Tibial nerve (tissue), 4 donors: Measurements from ENCODE around the gene IZUMO4. TPM values are rescaled to one million over a fixed set of nuclear protein-coding genes. Genes with fewer than 3 reads are reported as not detected.
A peak's percentile ranks its signal among the peaks of the same experiment; 100 is the strongest.
"Not testable (repeated sequence)": the region's sequence is repeated elsewhere in the genome, so short reads cannot be mapped to it uniquely, and the experiment has no call there.

ENCODE experiments used
- DNase-seq, 2 donors: peaks; one replicate each; pipeline ENCODE4 v3.0.0-alpha.2; 2019; ENCODE audit warnings: low spot score in 2 of 2
- H3K27ac ChIP-seq, 4 donors: fragments of 200-600 bp; sonication (generic) in 3 of 4; one replicate each; pipeline ENCODE4 v1.5.1; 2017 to 2019; ENCODE audit warnings: mild to moderate bottlenecking in 1 of 4
- H3K27me3 ChIP-seq, 2 donors: fragments of 200-600 bp; sonication (generic) in 1 of 2; one replicate each; pipeline versions ENCODE4 v1.5.1 to v1.6.0; 2017 to 2019
- H3K36me3 ChIP-seq, 3 donors: fragments of 200-600 bp; sonication (generic); one replicate each; pipeline ENCODE4 v1.5.1; 2018 to 2019
- H3K4me1 ChIP-seq, 4 donors: fragments of 200-600 bp; sonication (generic) in 3 of 4; one replicate each; pipeline ENCODE4 v1.5.1; 2017 to 2019
- H3K4me3 ChIP-seq, 4 donors: fragments of 200-600 bp; sonication (generic) in 3 of 4; one replicate each; pipeline ENCODE4 v1.5.1; 2017 to 2019; ENCODE audit warnings: mild to moderate bottlenecking in 1 of 4, moderate library complexity in 1 of 4
- H3K9me3 ChIP-seq, 4 donors: fragments of 200-600 bp; sonication (generic) in 3 of 4; one replicate each; pipeline ENCODE4 v1.5.1; 2017 to 2019
- CTCF ChIP-seq, 5 experiments: fragments of 200-600 bp in 3 of 5; fragments of 450-650 bp in 2 of 5; sonication (generic) in 3 of 5; IDR thresholded peaks; one replicate each; pipeline ENCODE4 v1.5.1; 2016 to 2019; ENCODE audit warnings: antibody characterized with exemption in 5 of 5, mild to moderate bottlenecking in 3 of 5, moderate library complexity in 2 of 5
- EP300 ChIP-seq, 2 donors: sonication (generic); formaldehyde crosslinking; IDR thresholded peaks; one replicate each; pipeline ENCODE4 v1.6.1; 2017; ENCODE audit warnings: antibody characterized with exemption in 2 of 2, mild to moderate bottlenecking in 1 of 2
- POLR2A ChIP-seq, 2 donors: fragments of 450-650 bp; IDR thresholded peaks; one replicate each; pipeline ENCODE4 v1.6.1; 2017; ENCODE audit warnings: antibody characterized with exemption in 2 of 2, mild to moderate bottlenecking in 2 of 2, moderate library complexity in 2 of 2
- WGBS, 2 donors: methylation state at CpG; one replicate each; pipeline ENCODE4 v1.1.5; 2018; 5-methylcytosine and 5-hydroxymethylcytosine counted together
- total RNA-seq, 4 donors: library from RNA; depleted of rRNA; stranded (reverse); fragments of >200 nt; gene quantifications; one replicate each; pipeline ENCODE4 v1.1.0, GENCODE V29; 2016

IZUMO4 gene
- total RNA-seq, 4 donors from 2014 or later: 28.6 to 46.3 (median 33.2) TPM

- 70 to 76% methylated on average over 18 to 19 of the region's 20 CpGs for WGBS, 2 donors
- DNase-seq: no peak
- Histone ChIP-seq H3K36me3 (peaks cover 0 to 79% (median 1%) of the 10 kb centered on the region in 3 donors), H3K27ac (peak overlapping the region; percentile 46 to 77 (median 60)), H3K9me3 (no peaks in the 10 kb centered on the region), H3K4me3 (peak overlapping the region in 2 of 4 donors; percentile 15 to 51), H3K27me3 (no peaks in the 10 kb centered on the region), H3K4me1 (peaks cover 0 to 76% (median 27%) of the 10 kb centered on the region in 4 donors)
- TF ChIP-seq POLR2A (IDR thresholded peaks at IDR 0.05): no peak
These were observed 13.4 kb upstream of the IZUMO4 start for GRCh38 chr19:2083174-2083854.

DNA sequence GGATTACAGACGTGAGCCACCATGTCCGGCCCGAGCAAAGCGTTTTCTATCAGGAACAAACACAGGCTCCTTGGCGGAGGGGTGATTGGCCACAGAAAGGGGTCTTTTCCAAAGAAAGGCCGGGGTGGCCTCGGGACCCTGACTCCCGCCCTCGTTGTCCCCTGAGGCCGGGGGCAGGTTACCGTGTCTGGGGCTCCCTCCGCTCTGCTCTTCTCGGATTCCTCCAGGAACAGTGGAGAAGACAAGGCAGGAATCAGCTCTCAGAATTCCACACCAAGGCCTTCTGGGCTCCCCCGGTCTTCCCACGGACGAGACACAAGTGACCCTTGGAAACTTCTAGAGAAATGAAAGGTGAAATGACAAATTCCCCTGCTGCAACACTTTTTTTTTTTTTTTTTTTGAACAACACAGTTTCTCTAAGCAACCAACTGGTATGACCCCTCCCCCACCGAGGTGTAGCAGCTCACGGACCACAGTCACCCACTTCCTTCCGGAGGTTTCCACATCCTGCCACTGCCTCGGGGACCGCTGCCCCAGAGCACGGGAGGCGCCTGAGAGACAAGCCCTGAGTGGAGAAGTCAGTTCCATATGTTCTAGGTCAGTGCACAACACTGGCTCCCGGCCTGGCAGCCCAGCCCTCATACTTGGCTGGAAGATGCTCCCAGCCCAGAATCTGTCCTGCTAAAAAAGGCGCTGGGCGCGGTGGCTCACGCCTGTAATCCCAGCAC lies 11.6 kb upstream of the IZUMO4 start:
- TF ChIP-seq EP300 (IDR thresholded peaks at IDR 0.05) (peak in 1 of 2 donors; percentile 55), CTCF (IDR thresholded peaks at IDR 0.05) (no peak)
- Histone ChIP-seq H3K9me3 (no peaks in the 10 kb centered on the region), H3K27ac (peak overlapping the region in 3 of 4 donors; percentile 23 to 77 (median 54)), H3K36me3 (peaks cover 0 to 66% (median 0%) of the 10 kb centered on the region in 3 donors), H3K4me1 (peaks cover 0 to 91% (median 39%) of the 10 kb centered on the region in 4 donors), H3K27me3 (no peaks in the 10 kb centered on the region), H3K4me3 (peak overlapping the region in 2 of 4 donors; percentile 0 to 51)
- peak in 1 of 2 donors; percentile 60 for DNase-seq
- WGBS, 2 donors: 76% methylated on average over 28 of the region's 28 CpGs

GRCh38 chr19:2086695-2087620 lies 9.8 kb upstream of the IZUMO4 start:
- not testable (repeated sequence) for DNase-seq, H3K27me3 ChIP-seq, H3K4me3 ChIP-seq, H3K9me3 ChIP-seq
- WGBS, 2 donors: 76 to 79% methylated on average over 13 of the region's 13 CpGs
- Histone ChIP-seq H3K27ac (peak overlapping the region in 2 of 4 donors; percentile 32 to 77), H3K4me1 (peaks cover 0 to 92% (median 49%) of the 10 kb centered on the region in 4 donors), H3K36me3 (peaks cover 0 to 48% (median 0%) of the 10 kb centered on the region in 3 donors)

DNA sequence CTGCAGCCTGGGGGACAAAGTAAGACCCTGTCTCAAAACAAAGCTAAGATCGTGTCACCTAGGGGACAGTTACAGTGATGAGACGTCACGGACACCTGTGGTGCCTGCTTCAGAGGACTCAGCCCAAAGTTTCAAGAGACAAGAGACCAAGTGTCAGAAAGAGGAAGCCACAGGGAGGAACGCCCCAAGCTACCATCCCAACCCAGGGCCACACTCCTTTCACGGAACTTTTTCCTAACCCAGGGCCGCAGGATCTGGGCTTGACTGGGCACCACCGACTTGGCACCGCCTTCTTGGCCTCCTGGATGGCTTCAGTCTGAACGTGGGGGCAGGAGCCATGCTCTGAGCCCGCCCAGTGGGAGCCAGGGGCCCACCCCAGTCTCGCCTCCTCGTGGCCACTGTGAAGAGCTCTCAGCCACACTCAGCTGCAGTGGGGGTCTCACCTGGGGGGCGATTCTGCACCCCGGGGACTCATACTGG lies 9.1 kb upstream of the IZUMO4 start:
- Histone ChIP-seq H3K27me3 (no peaks in the 10 kb centered on the region), H3K27ac (peak overlapping the region in 3 of 4 donors; percentile 32 to 77 (median 39)), H3K36me3 (peaks cover 0 to 43% (median 0%) of the 10 kb centered on the region in 3 donors), H3K4me1 (peaks cover 0 to 94% (median 48%) of the 10 kb centered on the region in 4 donors), H3K4me3 (no peak overlapping the region), H3K9me3 (no peaks in the 10 kb centered on the region)
- TF ChIP-seq CTCF (IDR thresholded peaks at IDR 0.05) (no peak), POLR2A (IDR thresholded peaks at IDR 0.05) (no peak), EP300 (IDR thresholded peaks at IDR 0.05) (no peak)
- WGBS, 2 donors: 65 to 73% methylated on average over 14 of the region's 14 CpGs
- no peak for DNase-seq

DNA sequence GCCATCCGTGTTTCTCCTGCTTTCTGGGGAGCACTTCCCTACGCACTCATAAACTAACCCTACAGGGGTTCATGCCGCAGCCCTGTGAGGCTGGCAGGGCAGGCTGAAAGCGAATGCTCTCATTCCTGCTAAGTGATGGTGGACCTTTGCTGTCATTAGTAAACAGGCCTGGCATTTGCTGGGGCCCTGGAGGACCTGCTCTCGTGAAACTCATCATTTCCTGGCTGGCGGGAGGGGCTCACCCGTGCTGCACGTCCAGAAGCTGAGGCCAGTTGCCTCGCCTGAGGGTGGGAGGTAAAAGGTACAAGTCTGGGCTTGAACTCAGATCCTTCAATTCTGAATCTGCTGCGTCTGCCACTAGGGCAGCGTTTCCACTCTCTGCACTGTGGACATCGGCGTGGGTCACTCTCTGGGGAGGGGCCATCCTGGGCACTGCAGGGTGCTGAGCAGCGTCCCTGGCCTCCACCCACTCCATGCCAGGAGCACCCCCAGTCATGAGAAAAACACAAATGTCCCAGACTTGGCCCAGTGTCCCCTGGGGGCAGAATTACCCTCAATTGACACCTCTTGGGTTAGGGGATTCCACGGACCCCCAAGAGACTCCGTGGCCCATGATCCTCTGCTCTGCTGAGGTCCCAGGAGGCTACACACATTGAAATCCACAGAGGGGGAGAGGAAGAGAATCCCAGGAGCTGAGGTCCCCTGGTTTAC lies 7.6 kb upstream of the IZUMO4 start:
- Histone ChIP-seq H3K27ac (peak overlapping the region in 3 of 4 donors; percentile 68 to 90 (median 71)), H3K36me3 (peaks cover 0 to 37% (median 0%) of the 10 kb centered on the region in 3 donors), H3K4me3 (no peak overlapping the region), H3K9me3 (no peaks in the 10 kb centered on the region), H3K4me1 (peaks cover 0 to 94% (median 55%) of the 10 kb centered on the region in 4 donors), H3K27me3 (no peaks in the 10 kb centered on the region)
- no peak for TF ChIP-seq EP300 (IDR thresholded peaks at IDR 0.05)
- TF ChIP-seq CTCF (IDR thresholded peaks at IDR 0.05): no peak
- 69 to 73% methylated on average over 11 to 16 of the region's 16 CpGs for WGBS, 2 donors
- DNase-seq: no peak
